ENCODE results near the gene MAG.
"Not testable (repeated sequence)": the region's sequence is repeated elsewhere in the genome, so short reads cannot be mapped to it uniquely, and the experiment has no call there.

The MAG gene

GRCh38 chr19:35284153-35285094 lies 7.5 kb upstream of the MAG start:
- no peak overlapping the region for H3K4me3 ChIP-seq (replicated peaks; ENCODE audit: low read depth, low read length)
- DNase-seq (ENCODE audit: extremely low read depth, low read depth): no peak

DNA sequence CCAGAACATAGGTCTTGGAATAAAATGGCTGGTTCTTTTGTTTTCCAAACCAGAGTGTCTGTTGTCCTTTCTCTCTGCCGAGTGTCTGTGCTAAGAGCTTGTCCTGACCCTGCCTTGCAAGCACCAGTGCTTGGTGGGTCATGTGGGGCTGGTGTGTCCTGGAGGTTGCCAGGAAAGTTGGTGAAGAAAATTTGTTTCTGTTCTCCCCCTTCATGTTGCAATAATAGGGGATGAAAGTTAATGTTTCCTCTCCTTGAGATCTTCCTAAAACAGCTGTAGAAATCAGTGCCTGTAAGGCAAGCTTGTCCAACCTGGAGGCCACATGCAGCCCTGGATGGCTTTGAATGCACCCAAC lies 6.9 kb upstream of the MAG start:
- no peak for DNase-seq (ENCODE audit: extremely low read depth, low read depth)
- no peak for TF ChIP-seq CTCF (IDR thresholded peaks at IDR 0.05; ENCODE audit: low read depth, low read length, missing control alignments)
- no peak overlapping the region for H3K4me3 ChIP-seq (replicated peaks; ENCODE audit: low read depth, low read length)

More at GRCh38 chr19:35284153-35285094, 7.5 kb upstream of the MAG start:
- no peak for TF ChIP-seq CTCF (IDR thresholded peaks at IDR 0.05; ENCODE audit: low read depth, low read length, missing control alignments)

GRCh38 chr19:35285465-35285864 lies 6.5 kb upstream of the MAG start:
- DNase-seq (ENCODE audit: extremely low read depth, low read depth); H3K4me3 ChIP-seq (replicated peaks; ENCODE audit: low read depth, low read length): not testable (repeated sequence)

DNA sequence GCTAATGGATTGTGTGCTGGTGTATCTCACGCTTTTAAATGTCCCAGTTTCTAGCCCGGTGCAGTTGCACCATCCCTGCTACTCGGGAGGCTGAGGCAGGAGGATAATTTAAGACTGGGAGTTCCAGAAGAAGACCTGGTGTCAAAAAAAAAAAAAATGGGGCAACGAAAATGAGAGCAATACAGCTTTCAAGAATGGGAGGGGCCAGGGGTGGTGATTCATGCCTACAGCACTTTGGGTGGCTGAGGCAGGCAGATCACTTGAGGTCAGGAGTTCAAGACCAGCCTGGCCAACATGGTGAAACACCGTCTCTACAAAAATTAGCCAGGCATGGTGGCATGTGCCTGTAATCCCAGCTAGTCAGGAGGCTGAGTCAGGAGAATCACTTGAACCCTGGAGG lies 5.9 kb upstream of the MAG start:
- DNase-seq (ENCODE audit: extremely low read depth, low read depth); H3K4me3 ChIP-seq (replicated peaks; ENCODE audit: low read depth, low read length): not testable (repeated sequence)

- DNase-seq (ENCODE audit: extremely low read depth, low read depth): no peak
- no peak overlapping the region for H3K4me3 ChIP-seq (replicated peaks; ENCODE audit: low read depth, low read length)
- no peak for TF ChIP-seq CTCF (IDR thresholded peaks at IDR 0.05; ENCODE audit: low read depth, low read length, missing control alignments)
Measured at GRCh38 chr19:35287713-35288112, 4.2 kb upstream of the MAG start.

- DNase-seq (ENCODE audit: extremely low read depth, low read depth): no peak
- TF ChIP-seq CTCF (IDR thresholded peaks at IDR 0.05; ENCODE audit: low read depth, low read length, missing control alignments): no peak
- no peak overlapping the region for H3K4me3 ChIP-seq (replicated peaks; ENCODE audit: low read depth, low read length)
Measured at GRCh38 chr19:35288331-35288730, 3.6 kb upstream of the MAG start.

DNA sequence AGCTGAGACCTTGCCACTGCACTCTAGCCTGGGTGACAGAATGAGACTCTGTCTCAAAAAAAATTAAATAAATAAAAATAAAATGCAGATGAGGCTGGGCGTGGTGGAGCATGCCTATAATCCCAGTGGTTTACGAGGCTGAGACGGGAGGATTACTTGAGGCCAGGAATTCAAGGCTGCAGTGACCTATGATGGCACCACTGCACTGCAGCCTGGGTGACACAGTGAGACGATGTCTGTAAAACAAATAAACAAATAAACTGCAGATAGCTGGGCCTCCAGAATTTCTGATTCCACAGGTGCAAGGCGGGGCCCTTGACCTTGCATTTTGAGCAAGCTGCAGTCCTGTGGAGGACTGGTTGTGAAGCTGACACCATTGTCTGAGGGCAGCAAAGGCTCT lies 3.1 kb upstream of the MAG start:
- no peak for TF ChIP-seq CTCF (IDR thresholded peaks at IDR 0.05; ENCODE audit: low read depth, low read length, missing control alignments)
- H3K4me3 ChIP-seq (replicated peaks; ENCODE audit: low read depth, low read length): no peak overlapping the region
- DNase-seq (ENCODE audit: extremely low read depth, low read depth): no peak
